Thyroid gland (tissue), 4 donors: Measurements from ENCODE around the gene CLN3.

Experiments used
- CTCF ChIP-seq, 6 experiments: fragments of 200-600 bp in 3 of 6; fragments of 450-650 bp in 3 of 6; sonication (generic) in 3 of 6; IDR thresholded peaks; one replicate each; pipeline ENCODE4 v1.5.1; 2016 to 2019; ENCODE audit warnings: antibody characterized with exemption in 6 of 6, mild to moderate bottlenecking in 2 of 6, inconsistent platforms in 1 of 6, moderate library complexity in 1 of 6
- POLR2A ChIP-seq, 2 donors: fragments of 450-650 bp; IDR thresholded peaks; one replicate each; pipeline ENCODE4 v1.6.1; 2017; ENCODE audit warnings: antibody characterized with exemption in 2 of 2, mild to moderate bottlenecking in 2 of 2, moderate library complexity in 1 of 2

GRCh38 chr16:28501258-28502232, 9.7 kb upstream of the CLN3 start:
- no peak for TF ChIP-seq CTCF (IDR thresholded peaks at IDR 0.05)
- TF ChIP-seq POLR2A (IDR thresholded peaks at IDR 0.05) = no peak
